ENCODE results near the gene GPR15LG. TPM values are rescaled to one million over a fixed set of nuclear protein-coding genes. Genes with fewer than 3 reads are reported as not detected.
"Not testable (repeated sequence)": the region's sequence is repeated elsewhere in the genome, so short reads cannot be mapped to it uniquely, and the experiment has no call there.

Gene GPR15LG
- total and polyA plus RNA-seq, 10 of the 15 experiments (the other 5 are each of a cell fraction or from before 2014, with no cell fraction given) = 1.1 to 12.2 (median 1.4) TPM

- peaks cover 26% of the 10 kb centered on the region for H3K4me1 ChIP-seq (ENCODE audit: control insufficient read depth, insufficient read depth, low read length)
- CTCF ChIA-PET = interaction anchor here (1.3 kb wide), 1 partner anchor 24 kb away, joined by 6 read pairs; no protein-coding TSS in a partner anchor
Observed at GRCh38 chr10:84180386-84180785, 6.8 kb downstream of the GPR15LG start.

GRCh38 chr10:84181631-84182030 is 8.0 kb downstream of the GPR15LG start:
- no peaks in the 10 kb centered on the region for H3K36me3 ChIP-seq (ENCODE audit: control insufficient read depth in 2 of 2, insufficient read depth in 2 of 2, low read length in 1 of 2)
- intact Hi-C loops (cut with micrococcal nuclease; ENCODE audit: unreplicated experiment) = no loop called here
- TF ChIP-seq FOXK2 (IDR thresholded peaks at IDR 0.05) (no peak), ZNF274 (IDR thresholded peaks at IDR 0.05; ENCODE audit: insufficient read depth, insufficient read length) (no peak), WRNIP1 (IDR thresholded peaks at IDR 0.05; ENCODE audit: borderline replicate concordance, low read depth, low read length) (no peak), MXI1 (IDR thresholded peaks at IDR 0.05; ENCODE audit: low read depth, low read length) (no peak), SIN3A (IDR thresholded peaks at IDR 0.05; ENCODE audit: low read depth, low read length) (no peak)

More at GRCh38 chr10:84180386-84180785, 6.8 kb downstream of the GPR15LG start:
- DNase-seq (ENCODE audit: low read depth, low spot score); intact Hi-C loops (cut with micrococcal nuclease; ENCODE audit: unreplicated experiment); POLR2A ChIA-PET; BruUV-seq (replicated peaks); H3K27ac ChIP-seq (ENCODE audit: control insufficient read depth, insufficient read depth); H3K9me3 ChIP-seq (replicated peaks; ENCODE audit: control insufficient read depth, insufficient read depth, low read length); ATAC-seq; H3K27me3 ChIP-seq (replicated peaks in 1 of 2; ENCODE audit: control insufficient read depth in 2 of 2, insufficient read depth in 2 of 2, low read length in 1 of 2); H3K4me2 ChIP-seq (ENCODE audit: control insufficient read depth, insufficient read depth); in situ Hi-C loops (cut with MboI); H3K79me2 ChIP-seq (ENCODE audit: control insufficient read depth, insufficient read depth, low read length); FAIRE-seq; RAD21 ChIA-PET (ENCODE audit: unreplicated experiment); H3K9ac ChIP-seq (ENCODE audit: control insufficient read depth, insufficient read depth, low read length); H3K36me3 ChIP-seq (ENCODE audit: control insufficient read depth in 2 of 2, insufficient read depth in 2 of 2, low read length in 1 of 2); H3K4me3 ChIP-seq; SMC1A ChIA-PET (ENCODE audit: uncharacterized antibody, unreplicated experiment); H4K20me1 ChIP-seq (ENCODE audit: control insufficient read depth, insufficient read depth); H2AFZ ChIP-seq (ENCODE audit: control insufficient read depth, low read depth, low read length): not testable (repeated sequence)
- WGBS (ENCODE audit: insufficient coverage, insufficient replicate concordance, low lambda C conversion rate, missing lambda C conversion rate) = 86% methylated on average over 17 of the region's 22 CpGs

More at GRCh38 chr10:84181631-84182030, 8.0 kb downstream of the GPR15LG start:
- Histone ChIP-seq H3K9me3 (replicated peaks; ENCODE audit: control insufficient read depth, insufficient read depth, low read length) (no peaks in the 10 kb centered on the region), H2AFZ (ENCODE audit: control insufficient read depth, low read depth, low read length) (no peak overlapping the region), H3K4me2 (ENCODE audit: control insufficient read depth, insufficient read depth) (no peak overlapping the region), H3K4me3 (no peak overlapping the region), H3K79me2 (ENCODE audit: control insufficient read depth, insufficient read depth, low read length) (no peaks in the 10 kb centered on the region; the same call in none of the 2 replicates), H3K27me3 (replicated peaks in 1 of 2; ENCODE audit: control insufficient read depth in 2 of 2, insufficient read depth in 2 of 2, low read length in 1 of 2) (no peaks in the 10 kb centered on the region), H3K27ac (ENCODE audit: control insufficient read depth, insufficient read depth) (no peak overlapping the region), H3K4me1 (ENCODE audit: control insufficient read depth, insufficient read depth, low read length) (peaks cover 26% of the 10 kb centered on the region), H4K20me1 (ENCODE audit: control insufficient read depth, insufficient read depth) (no peaks in the 10 kb centered on the region), H3K9ac (ENCODE audit: control insufficient read depth, insufficient read depth, low read length) (no peak overlapping the region)
- no peak for DNase-seq (ENCODE audit: low read depth, low spot score)
- ATAC-seq = no peak
- 70% methylated on average over 5 of the region's 5 CpGs for WGBS (ENCODE audit: insufficient coverage, insufficient replicate concordance, low lambda C conversion rate, missing lambda C conversion rate)
- ChIA-PET POLR2A (no interaction called here), RAD21 (ENCODE audit: unreplicated experiment) (no interaction called here), SMC1A (ENCODE audit: uncharacterized antibody, unreplicated experiment) (interaction anchor here (1.0 kb wide), 1 partner anchor 15 kb away, joined by 3 read pairs; no protein-coding TSS in a partner anchor), CTCF (interaction anchor here (0.7 to 1.3 kb wide), 3 partner anchors 8 to 32 kb away, joined by 3 to 5 read pairs (median 3); partner anchors contain the start of gene GPR15LG)
- no peak for FAIRE-seq
- in situ Hi-C loops (cut with MboI) = no loop called here
- no TSS peak for BruUV-seq (replicated peaks)

Measured in GM12878 (cell line).